Endometrial microvascular endothelial cells (primary cell): ENCODE results near the gene EARS2. TPM values are rescaled to one million over a fixed set of nuclear protein-coding genes. Genes with fewer than 3 reads are reported as not detected.

Source experiments
- in situ Hi-C: cut with HindIII; loops from 2 replicates; pipeline ENCODE4 v1.10.0; 2017; ENCODE audit warnings: low sequenced_read_pairs, low pct_unique_long_range_greater_than_20kb; ENCODE audit errors: inconsistent ontology term
- total RNA-seq: library from RNA; depleted of rRNA; stranded (reverse); fragments of >200 nt; gene quantifications from one replicate; pipeline ENCODE4 v1.2.3, GENCODE V29; 2015; ENCODE audit errors: inconsistent ontology term

Gene EARS2
- total RNA-seq, 1 donor from 2014 or later, result 16.9 TPM

DNA sequence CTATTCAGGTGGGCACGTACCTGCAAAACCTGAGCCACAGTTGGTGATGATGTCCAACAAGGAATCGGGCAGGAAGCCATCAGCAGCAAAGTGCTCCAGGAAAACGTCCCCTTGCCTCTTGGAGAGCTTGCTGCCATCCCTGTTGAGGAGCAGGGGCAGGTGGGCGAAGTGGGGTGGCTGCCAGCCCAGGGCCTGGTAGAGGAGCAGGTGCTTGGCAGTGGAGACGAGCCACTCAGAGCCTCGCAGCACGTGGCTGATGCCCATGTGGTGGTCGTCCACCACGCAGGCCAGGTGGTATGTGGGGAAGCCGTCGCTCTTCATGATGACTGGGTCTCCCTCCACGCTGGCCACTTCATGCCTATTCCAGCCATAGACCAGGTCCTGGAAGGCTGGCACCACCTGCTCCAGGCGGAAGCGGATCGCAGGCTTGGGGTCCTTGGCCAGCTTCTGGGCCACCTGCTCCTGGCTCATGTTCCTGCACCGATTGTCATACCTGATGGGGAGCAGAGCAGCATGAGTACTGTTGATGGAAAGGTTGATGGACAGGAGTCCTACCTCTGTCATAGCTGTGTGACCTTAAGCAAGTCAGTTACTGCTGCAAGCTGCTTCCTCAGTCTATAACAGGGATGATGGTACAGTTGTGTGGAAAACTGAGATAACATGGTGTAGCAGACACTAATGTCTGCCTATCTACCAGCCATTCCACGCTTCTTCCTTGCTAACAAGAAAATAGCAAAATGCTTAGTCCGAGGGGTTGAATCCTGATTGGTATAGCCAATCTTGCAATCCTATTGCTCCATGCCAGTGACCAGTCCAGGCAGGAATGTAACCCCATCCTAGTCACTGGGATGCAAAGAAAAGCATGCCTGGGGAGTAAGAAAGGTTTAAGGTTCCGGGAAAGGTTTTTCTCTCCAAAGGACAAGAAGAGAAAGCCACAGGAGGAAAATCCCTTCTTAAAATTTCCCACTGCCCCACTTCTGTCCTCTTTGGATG is 22.0 kb downstream of the EARS2 start:
- in situ Hi-C loops, result no loop called here

DNA sequence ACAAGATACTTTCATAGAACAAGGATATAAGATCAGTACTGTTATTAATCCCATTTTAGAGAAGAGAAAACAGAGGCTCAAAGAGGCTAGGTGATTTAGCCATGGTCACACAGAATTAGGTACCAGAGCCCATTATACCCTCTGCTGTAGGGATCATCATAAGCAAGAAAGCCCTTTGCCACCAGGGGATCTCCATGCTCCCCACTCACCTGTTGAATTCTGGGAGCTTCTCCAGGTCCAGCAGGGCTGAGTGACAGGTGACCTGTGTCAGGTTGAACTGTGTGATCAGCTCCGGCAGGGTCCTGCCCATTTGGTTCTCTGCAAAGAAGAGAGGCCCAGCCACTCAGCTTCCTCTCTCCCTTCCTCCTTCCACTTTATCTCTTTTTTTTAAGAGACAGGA is 24.7 kb downstream of the EARS2 start:
- in situ Hi-C loops, result no loop called here

DNA sequence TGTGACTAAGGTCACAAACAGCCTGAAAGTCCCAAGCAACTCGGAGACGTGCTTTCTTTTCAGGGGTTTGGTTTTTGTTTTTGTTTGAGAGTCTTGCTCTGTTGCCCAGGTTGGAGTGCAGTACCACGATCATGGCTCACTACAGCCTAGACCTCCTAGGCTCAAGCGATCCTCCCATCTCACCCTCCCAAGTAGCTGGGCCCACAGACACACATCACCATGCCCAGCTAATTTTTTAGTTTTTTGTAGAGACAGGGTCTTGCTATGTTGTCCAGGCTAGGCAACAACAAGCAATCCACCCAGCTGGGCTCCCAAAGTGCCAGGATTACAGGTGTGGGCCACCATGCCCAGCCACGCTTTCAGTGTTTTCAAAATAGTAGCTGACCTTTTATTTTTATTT is 27.1 kb downstream of the EARS2 start:
- in situ Hi-C loops, result no loop called here

DNA sequence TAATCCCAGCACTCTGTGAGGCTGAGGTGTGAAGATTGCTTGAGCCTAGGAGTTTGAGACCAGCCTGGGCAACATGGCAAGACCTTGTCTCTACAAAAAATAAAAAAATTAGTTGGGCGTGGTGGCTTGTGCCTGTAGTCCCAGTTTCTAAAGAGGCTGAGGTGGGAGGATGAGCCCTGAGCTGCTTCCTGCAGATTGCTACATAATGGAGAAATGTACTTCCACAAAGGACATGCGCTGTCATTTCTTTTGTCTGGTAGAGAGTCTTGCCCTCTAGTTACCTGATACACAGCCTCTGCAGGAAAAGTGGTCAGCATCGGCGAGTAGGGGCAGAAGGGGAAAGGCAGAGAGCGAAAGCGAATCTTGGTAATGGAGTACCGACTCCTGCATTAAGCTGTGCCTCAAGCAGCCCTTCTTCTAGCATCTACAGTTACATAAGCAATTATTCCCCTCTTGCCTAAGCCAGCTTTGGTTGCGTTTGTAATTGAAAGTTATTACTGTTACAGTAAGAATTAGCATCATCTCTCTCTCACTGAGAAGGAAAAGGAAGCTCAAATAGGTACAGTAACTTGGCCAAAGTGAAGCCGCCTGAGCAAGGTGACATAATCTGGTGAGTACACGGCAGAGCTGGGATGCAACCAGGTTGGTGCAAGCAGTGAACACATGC is 28.4 kb downstream of the EARS2 start:
- in situ Hi-C loops, result no loop called here

DNA sequence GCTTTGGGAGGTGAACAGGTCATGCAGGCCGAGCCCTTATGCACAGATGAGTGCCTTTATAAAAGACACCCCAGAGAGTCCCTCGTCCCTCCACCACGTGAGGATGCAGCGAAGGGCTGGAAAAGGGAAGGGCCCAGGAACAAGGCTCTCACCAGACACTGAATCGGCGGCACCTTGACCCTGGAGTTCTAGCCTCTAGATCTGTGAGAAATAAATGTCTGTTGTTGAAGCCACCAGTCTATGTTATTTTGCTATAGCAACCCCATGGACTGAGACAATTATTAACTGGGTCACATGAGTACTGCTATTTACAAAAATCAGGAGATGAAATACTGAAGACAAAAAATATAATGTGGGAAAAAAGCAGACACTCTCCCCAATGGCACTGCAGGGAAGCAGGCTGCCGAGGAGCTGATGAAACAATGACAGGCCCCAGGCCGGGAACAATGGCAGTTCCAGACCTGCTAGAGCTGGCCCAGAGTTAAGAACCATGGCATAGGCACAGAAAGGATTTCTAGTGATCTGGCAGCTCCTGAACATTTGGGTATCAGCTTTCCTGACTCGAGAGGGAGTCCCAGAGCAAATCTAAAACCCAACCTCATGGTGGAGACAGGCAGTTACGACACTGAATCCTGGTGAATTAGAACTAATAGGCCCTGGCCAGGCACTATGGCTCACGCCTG is 29.0 kb downstream of the EARS2 start:
- in situ Hi-C loops, result no loop called here

DNA sequence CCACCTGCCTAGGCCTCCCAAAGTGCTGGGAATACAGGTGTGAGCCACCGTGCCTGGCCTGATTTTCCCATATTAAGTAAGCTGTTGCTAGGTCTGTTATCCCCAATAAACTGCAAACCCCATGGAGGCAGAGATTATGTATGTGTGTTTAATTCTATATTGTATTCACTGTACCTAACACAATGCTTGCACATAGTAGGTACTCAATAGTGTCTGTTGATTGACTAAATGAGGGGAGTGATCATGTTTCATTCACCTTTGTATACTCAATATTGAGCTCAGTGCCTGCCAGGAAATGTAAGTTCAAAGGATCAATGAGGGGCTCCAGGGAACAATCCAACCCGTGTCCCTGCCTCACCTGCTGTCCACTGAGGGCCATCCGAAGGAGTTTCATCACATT is 32.3 kb downstream of the EARS2 start:
- in situ Hi-C loops, result no loop called here

DNA sequence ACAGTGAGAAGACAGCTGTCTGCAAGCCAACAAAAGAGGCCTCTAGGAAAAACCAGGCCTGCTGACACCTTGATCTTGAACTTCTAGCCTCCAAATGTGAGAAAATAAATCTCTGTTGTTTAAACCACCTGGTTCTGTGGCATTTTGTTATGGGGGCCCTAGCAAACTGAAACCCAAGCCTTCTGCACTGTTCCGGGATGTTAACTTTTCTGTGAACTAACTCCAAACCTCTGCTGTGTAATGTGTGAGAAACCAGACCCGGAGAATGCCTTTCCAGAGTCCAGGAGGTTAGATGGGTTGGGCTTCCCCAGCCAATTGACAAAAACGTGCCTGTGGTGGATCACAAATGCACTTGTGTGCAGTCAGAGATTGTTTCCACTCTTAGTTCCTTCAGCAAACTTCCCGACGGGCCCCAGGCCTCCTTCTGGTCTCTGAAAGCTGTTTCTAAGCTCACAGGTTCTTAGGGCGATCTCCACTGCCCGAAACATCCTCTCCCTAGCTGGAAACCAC is 33.2 kb downstream of the EARS2 start:
- in situ Hi-C loops, result no loop called here

DNA sequence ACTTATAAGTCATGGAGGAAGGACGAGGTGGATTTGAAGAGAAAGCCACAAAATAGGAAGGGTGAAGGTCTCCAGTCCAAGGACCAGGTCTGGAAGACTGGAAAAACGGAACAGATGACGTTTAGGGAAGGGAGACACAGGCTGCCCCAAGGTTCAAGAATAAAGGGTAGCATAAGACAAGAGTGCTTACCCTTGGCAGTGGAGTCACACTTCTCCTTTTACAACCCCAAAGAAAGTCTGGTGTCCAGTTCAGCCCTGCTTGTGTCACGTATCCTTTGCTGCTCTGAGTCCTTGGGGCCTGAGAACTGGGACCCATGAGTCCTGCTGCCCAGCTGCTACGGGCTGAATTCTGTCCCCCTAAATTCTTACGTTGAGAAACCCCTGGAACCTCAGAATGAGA is 33.8 kb downstream of the EARS2 start:
- in situ Hi-C loops, result no loop called here

DNA sequence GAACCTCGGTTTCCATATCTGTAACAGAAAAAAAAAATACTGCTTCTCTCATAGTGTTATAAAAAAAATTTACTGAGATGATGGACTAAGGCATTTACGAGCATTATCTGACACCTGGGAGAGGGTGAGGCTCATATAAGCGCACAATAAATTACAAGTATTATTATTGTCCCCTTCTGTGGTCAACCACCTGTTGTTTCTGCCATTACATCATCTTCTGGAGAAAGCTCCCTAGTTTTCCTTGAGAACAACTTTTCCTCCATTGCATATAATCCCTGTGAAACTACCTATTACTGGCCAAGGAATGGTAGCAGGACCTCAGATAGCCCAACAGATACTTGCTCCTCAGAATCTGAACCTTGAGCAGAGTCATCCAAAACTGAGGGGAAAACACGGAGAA is 35.2 kb downstream of the EARS2 start:
- in situ Hi-C loops, result no loop called here

DNA sequence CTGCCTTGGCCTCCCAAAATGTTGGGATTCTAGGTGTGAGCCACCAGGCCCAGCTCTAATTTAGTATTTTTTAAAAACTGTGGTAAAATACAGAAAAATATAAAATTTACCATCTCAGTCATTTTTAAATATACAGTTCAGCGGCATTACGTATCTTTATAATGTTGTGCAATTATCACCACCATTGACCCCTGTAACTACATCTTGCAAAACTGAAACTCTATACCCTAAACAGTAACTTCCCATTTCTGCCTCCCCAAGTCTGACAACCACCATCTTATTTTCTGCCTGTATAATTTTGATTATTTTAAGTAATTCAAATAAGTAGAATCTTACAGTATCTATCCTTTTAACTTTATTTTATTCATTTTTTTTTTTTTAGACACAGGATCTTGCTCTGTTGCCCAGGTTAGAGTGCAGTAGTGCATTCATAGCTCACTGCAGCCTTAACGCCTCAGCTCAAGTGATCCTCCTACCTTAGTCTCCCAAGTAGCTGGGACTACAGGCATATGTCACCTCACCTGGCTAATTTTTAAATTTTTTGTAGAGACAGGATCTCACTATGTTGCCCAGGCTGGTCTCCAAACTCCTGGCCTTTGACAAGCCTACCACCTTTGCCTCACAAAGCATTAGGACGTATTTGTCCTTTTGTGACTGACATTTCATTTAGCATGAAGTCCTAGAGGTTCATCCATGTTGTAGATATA is 36.0 kb downstream of the EARS2 start:
- in situ Hi-C loops, result no loop called here

DNA sequence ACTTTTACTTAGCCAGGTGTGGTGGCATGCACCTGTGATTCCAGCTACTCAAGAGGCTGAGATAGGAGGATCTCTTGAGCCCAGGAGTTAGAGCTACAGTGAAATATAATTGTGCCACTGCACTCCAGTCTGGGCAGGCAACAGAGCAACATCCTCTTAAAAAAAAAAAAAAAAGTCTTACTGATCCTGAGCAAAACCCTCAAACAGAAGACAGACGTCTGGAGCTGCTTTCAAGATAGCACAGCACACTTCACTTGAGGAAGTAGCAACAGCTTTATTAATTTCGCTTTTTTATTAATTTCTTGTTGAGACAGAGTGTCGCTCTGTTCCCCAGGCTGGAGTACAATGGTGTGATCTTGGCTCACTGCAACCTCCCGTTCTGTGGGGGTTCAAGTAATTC is 36.6 kb downstream of the EARS2 start:
- in situ Hi-C loops, result no loop called here

DNA sequence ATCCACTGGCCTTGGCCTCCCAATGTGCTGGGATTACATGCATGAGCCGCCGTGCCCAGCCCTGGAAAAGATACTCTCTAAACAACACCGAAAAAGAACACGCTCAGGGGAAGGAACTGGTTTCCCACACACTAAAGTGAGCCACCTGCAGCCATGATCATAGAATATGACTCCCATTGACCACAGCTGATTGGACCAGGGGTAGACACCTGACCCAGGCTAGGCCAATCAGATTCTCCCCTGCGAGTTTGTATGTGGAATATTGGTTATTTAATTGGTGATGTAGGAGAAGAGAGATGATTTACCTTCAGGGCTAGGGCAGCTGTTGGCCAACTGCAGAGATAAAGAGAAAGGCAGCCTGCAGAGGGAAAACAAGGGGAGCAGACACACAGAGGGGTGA is 37.9 kb downstream of the EARS2 start:
- in situ Hi-C loops, result no loop called here

DNA sequence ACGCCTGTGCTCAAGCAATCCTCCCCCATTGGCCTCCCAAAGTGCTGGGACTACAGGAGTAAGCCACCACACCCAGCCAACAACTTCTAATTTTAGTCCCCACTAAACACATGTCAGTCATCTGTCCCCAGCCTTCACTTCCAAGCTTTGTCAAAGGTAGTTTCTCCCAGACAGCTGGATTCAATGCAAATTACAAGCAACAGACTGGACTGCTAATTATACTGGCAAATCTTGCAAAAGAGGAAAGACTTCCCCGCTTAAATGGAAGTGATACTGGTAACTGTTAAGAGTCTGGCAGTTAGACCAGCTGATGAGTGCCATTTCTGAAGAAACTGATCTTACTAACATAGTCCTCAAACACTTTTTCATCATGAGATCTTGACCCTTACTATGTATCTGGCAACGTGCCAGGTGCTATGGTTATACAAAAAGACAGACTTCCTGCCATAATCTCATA is 38.7 kb downstream of the EARS2 start:
- in situ Hi-C loops, result no loop called here

DNA sequence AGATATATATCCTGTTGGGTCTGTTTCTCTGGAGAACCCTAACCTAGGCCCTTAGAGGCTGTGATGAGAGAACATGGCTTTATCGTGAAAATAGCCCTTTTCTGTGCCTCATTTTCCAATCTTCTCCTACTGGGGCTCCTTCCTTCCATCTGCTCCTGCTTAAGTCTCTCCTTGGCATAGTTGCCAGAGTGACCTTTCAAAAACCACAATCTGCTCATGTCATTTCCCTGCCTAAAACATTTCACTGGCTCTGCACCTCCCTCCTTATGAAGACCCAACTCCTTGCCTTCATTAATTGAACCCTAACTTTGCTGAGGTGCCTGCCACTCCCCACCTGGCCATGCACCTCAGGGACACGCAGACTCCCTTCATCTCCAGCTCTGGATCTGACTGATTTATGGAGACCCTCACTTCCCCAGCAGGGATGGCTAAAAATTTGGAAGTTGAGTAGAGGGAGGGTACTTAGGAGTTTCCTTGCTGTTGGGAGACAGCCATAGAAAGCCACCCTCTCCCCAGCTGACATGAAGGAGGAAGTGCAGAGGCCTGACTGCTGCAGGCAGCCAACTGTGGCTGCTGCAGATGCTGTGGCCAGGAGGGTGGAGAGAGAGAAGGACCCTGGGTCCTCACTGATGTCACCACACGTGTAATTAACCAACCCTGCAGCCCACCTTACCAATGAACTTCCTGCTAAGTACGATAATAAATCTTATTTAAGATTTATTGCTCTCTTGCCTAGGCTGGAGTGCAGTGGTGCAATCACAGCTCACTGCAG is 40.6 kb downstream of the EARS2 start:
- in situ Hi-C loops, result no loop called here

DNA sequence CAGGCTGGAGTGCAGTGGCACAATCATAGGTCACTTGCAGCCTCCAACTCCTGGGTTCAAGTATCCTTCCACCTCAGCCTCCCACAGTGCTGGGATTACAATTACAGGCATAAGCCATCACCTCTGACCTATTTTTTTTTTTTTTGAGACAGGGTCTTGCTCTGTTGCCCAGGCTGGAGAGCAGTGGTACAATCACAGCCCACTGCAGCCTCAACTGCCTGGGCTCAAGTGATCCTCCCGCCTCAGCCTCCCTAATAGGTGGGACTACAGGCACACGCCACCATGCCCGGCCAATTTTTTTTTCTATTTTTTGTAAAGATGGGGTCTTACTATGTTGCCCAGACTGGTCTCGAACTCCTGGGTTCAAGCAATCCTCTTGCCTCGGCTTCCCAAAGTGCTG is 41.3 kb downstream of the EARS2 start:
- in situ Hi-C loops, result no loop called here

DNA sequence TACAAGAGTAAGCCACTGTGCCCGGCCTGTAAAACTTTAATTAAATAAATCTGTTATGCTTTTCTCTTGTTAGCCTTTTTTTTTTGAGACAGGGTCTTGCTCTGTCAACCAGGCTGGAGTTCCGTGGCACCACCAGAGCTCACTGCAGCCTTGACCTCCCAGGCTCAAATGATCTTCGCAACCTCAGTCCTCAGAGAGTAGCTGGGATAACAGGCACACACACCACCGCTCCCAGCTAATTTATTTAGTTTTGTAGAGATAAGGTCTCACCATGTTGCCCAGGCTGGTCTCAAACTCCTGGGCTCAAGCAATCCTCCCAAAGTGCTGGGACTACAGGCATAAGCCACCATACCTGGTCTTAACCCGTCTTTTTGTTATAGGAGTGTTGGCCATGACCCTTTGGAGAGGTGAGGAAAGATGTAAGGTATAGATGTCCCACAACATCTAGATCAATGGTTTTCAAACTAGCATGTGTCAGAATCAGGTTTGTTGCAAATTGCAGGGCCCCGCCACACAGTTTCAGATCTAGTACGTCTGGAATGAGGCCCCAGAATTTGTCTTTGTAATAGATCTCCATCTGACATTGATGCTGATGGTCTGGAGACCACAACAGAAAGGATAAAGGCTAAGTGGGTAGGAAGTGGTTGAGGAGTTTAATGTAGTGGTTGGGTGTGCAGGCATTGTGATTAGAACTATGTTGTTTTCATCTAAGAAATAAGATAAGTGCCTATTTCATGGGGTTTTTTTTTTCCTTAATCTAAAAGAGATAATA is 42.6 kb downstream of the EARS2 start:
- in situ Hi-C loops, result no loop called here

DNA sequence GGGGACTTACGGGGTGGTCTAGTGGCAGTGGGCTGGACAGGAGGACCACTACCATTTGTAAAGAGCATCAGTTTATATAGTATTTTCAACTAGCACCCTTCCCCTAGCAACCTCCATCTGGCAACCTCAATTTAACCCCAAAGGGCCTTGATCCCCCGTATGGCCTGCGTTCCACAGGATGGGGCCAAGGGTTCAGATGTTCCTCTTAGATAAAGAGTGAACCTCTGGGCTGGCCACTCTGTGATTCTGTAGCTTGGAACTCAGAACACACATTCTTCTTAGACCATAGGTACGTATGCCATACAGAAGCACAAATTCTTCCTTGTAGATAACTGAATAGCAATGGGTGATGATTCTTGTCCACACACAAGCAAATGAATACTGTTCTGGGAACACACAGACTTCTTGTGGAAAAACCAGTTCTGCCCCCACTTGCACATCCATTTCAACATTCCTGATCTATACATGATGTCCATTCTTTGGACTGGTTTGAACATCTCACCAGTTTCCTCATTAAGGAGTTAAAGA is 44.9 kb downstream of the EARS2 start:
- in situ Hi-C loops, result no loop called here
